ENCODE measurements around the gene MAPK13.

Gene MAPK13

DNA sequence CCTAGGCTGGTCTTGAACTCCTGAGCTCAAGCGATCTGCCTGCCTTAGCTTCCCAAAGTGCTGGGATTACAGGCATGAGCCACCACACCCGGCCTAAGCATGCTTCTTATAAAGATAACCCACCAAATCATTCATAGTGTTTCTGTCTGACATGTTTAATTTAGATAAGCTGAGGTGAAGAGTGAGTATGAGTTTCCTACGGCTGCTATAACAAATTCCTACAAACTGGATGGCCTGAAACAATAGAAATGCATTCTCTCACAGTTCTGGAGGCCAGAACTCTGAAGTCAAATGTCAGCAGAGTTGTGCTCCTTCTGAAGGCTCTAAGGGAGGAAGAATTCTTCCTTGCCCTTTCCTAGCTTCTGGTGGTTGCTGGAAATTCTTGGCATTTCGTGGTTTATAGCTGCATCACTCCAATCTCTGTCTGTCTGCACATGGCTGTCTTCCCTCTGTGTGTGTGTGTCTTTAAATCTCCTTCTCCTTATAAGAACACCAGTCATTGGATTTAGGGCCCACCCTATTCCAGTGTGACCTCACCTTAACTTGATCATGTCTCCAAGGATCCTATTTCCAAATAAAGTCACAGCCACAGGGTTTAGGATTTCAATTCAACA lies 29.9 kb downstream of the MAPK13 start:
- no peak for DNase-seq

GRCh38 chr6:36169023-36170007 lies 39.0 kb downstream of the MAPK13 start:
- DNase-seq, result no peak

DNA sequence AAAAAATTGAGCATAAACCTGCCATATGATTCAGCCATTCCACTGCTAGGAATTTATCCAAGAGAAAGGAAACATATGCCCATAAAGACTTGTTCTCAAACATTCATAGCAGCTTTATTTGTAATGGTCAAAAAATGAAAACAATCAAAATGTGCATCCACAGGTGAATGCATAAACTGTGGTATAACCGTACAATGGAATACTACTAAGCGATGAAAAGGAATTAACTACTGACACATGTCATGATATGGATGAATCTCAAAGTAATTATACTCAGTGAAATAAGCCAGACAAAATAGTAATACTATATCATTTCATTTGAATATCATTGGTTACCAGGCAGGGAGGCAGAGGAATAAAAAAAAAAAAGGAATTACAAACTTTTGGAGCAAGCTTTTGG lies 40.4 kb downstream of the MAPK13 start:
- no peak for DNase-seq

DNA sequence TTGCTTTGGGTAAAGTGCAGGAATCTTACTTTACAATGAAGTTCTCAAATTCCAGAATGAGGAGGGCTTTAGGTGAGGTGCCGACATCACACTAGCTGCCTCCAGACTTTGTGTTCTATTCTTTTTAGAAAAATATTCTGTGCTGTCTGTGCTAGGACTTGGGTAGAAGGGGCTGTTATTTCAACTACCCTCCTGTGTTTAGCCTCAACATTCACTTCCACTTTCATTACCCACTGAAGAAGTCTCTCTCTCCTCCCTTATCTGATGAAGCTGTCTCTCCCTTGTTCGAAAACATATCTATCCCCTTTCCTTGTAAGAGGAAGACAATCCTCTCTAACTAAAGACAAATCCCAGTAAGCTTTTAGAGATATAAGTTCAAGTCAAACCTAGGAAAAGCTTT lies 41.3 kb downstream of the MAPK13 start:
- no peak for DNase-seq

DNA sequence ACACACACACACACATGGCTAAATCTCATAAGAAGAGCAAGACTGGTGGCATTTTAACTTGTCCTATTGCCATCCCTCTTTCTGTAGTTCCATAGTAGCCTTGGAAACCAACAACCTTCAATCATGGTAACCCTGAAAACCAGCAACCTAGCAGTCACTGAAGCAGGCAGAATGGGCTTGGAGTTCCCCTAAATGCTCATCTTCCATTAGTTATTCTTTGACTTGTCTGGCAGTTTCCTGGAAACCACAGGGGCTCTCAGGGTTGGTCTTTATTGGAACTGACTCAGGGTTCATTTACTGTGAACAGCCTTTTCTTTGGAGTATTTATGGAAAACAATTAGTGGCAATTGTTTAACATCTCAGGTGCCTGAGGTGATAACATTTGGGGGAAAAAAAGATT lies 46.9 kb downstream of the MAPK13 start:
- no peak for DNase-seq

DNA sequence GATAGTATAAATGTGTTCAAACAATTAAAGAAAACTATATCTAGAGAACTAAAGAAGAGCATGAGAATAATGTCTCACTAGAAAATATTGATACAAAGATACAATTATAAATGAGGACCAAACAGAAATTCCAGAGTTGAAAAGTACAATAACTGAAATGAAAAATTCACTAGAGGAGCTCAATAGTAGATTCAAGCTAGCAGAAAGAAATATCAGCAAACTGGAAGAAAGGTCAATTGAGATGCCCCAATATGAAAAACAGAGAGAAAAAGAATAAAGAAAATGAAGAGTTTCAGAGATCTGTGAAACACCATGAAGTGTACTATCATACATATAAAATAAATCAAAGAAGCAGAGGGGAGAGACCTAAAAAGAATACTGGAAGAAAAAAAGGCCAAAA lies 48.2 kb downstream of the MAPK13 start:
- DNase-seq, result no peak

DNA sequence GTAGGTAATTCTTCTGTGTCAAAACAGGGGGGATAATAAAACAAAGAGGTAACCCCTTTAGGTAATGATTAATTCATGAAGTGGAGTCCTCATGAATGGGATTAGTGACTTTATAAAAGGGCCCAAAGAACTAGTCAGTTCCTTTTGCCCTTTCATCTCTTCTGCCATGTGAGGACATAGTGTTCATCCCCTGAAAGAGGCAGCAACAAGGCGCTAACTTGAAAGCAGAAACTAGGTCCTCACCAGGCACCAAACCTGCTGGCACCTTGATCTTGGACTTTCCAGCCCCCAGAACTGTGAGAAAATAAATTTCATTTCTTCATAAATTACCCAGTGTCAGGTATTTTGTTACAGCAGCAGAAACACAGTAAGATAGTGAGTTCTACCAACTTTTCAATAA lies 49.8 kb downstream of the MAPK13 start:
- no peak for DNase-seq

DNA sequence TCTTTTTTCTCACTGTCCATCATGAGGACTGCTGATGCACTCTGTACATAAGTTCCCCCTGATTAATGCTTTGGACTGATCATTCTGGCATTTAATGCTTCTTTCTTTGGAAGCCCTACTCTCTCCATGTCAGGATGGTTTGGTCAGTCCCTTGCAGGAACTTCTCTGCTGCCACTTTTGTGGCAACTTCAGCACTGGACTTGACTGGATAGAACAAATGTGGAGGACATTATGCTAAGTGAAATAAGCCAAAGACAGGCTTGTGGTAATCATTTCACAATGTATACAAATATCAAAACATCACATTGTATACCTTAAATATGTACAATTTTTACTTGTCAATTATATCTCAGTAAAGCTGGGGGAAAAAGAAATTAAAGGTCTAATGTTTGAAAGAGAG lies 54.0 kb downstream of the MAPK13 start:
- DNase-seq, result no peak

DNA sequence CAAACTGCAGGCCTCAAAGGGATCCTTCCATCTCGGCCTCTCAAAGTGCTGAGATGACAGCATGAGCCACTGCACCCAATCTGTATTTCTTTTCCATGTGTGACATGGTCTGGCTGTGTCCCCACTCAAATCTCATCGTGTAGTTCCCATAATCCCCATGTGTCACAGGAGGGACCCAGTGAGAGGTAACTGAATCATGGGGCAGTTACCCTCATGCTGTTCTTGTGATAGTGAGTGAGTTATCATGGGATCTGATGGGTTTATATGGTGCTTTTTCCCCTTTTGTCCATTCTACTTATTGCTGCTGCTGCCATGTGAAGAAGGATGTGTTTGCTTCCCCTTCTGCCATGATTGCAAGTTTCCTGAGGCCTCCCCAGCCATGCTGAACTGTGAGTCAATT lies 55.9 kb downstream of the MAPK13 start:
- no peak for DNase-seq

- no peak for DNase-seq
These were observed 57.1 kb downstream of the MAPK13 start for GRCh38 chr6:36187446-36187845.

Measured in NCI-H1436 treated with DMSO at 0.1 percent for 48 hours (cell line).